HCT116 (cell line): Measurements from ENCODE around the gene NSFL1C. TPM values are rescaled to one million over a fixed set of nuclear protein-coding genes. Genes with fewer than 3 reads are reported as not detected.

Experiments used
- ATAC-seq: fragments of 200-7000 bp; cut with Tn5 transposase; 2 replicates; pipeline ENCODE4 v1.9.1; 2020; ENCODE audit warnings: mild to moderate bottlenecking, moderate library complexity
- BruUV-seq: library from RNA; stranded (reverse); fragments of 400-500 nt; replicated peaks from 2 replicates; lab custom pipeline; 2021; lab: Mats Ljungman, UMichigan
- CTCF ChIA-PET: fragments of 300-600 bp; sonication (Branson Sonifier 250); formaldehyde crosslinking; loops from one replicate; lab custom pipeline; 2021; ENCODE audit warnings: antibody characterized with exemption; lab: Charles Lee
- POLR2A ChIA-PET: fragments of 300-600, 350-600 bp; sonication (Branson Sonifier 250); formaldehyde crosslinking; loops from one replicate; lab custom pipeline; 2021; ENCODE audit warnings: antibody characterized with exemption; lab: Charles Lee
- RAD21 ChIA-PET, 2 experiments: fragments of 300-600 bp; sonication (Branson Sonifier 250); formaldehyde crosslinking; loops; one replicate each; lab custom pipeline; 2023; ENCODE audit warnings: low total read pairs in 2 of 2; ENCODE audit not compliant: uncharacterized antibody in 2 of 2, unreplicated experiment in 2 of 2, low non-redundant PET in 1 of 2; lab: Charles Lee
- DNase-seq: peaks from one replicate; pipeline ENCODE4 v3.0.0-alpha.2; 2010; ENCODE audit warnings: low read depth, low spot score
- H2AFZ ChIP-seq: fragments of 200-600 bp; shearing (Covaris generic), sonication (generic); 2 replicates; pipeline ENCODE4 v1.6.1; 2017; ENCODE audit warnings: low read depth, mixed run types, mixed read lengths, antibody characterized with exemption, low read length; ENCODE audit not compliant: poor library complexity, severe bottlenecking
- H3K27ac ChIP-seq: 2 replicates; pipeline ENCODE4 v1.5.1; 2012; ENCODE audit warnings: low read depth, low read length
- H3K27me3 ChIP-seq: fragments of 200-600 bp; sonication (generic); 2 replicates; pipeline ENCODE4 v1.6.1; 2016; ENCODE audit warnings: mixed run types, low read length, mixed read lengths; ENCODE audit not compliant: insufficient read depth
- H3K36me3 ChIP-seq, 2 experiments: fragments of 200-500 bp in 1 of 2; fragments of 200-600 bp in 1 of 2; sonication (Bioruptor generic) in 1 of 2; sonication (generic) in 1 of 2; 2 replicates each; pipeline versions ENCODE4 v1.5.1 to v1.6.1; 2014 to 2016; ENCODE audit warnings: low read length in 2 of 2, inconsistent platforms in 1 of 2, mixed read lengths in 1 of 2, mixed run types in 1 of 2; ENCODE audit not compliant: insufficient read depth in 2 of 2, control insufficient read depth in 1 of 2
- H3K4me1 ChIP-seq, 2 experiments: fragments of 200-600 bp in 1 of 2; sonication (generic) in 1 of 2; 2 replicates each; pipeline versions ENCODE4 v1.5.1 to v1.6.1; 2012 to 2017; ENCODE audit warnings: low read length in 2 of 2, inconsistent platforms in 1 of 2, mild to moderate bottlenecking in 1 of 2, mixed read lengths in 1 of 2, mixed run types in 1 of 2, moderate library complexity in 1 of 2; ENCODE audit not compliant: insufficient read depth in 2 of 2, control insufficient read depth in 1 of 2
- H3K4me2 ChIP-seq: fragments of 200-600 bp; sonication (generic); 2 replicates; pipeline ENCODE4 v1.6.1; 2017; ENCODE audit warnings: mixed run types, low read length, mixed read lengths
- H3K4me3 ChIP-seq, 2 experiments: fragments of 200-600 bp in 1 of 2; sonication (generic) in 1 of 2; replicated peaks in 1 of 2; 2 replicates each; pipeline ENCODE4 v1.5.1; 2011 to 2016; ENCODE audit warnings: low read length in 2 of 2, control low read depth in 1 of 2, low read depth in 1 of 2, mild to moderate bottlenecking in 1 of 2, mixed read lengths in 1 of 2, mixed run types in 1 of 2
- H3K79me2 ChIP-seq: fragments of 200-600 bp; sonication (generic); 2 replicates; pipeline ENCODE4 v1.6.1; 2017; ENCODE audit warnings: mild to moderate bottlenecking, mixed run types, low read length, moderate library complexity, mixed read lengths; ENCODE audit not compliant: insufficient read depth
- H3K9ac ChIP-seq: fragments of 200-600 bp; sonication (generic); 2 replicates; pipeline ENCODE4 v1.6.1; 2016; ENCODE audit warnings: low read length, mixed read lengths
- H3K9me2 ChIP-seq: fragments of 200-600 bp; sonication (generic), shearing (Covaris generic); 2 replicates; pipeline ENCODE4 v1.6.1; 2017; ENCODE audit warnings: mixed run types, mild to moderate bottlenecking, moderate library complexity; ENCODE audit not compliant: insufficient read depth
- H3K9me3 ChIP-seq, 2 experiments: fragments of 200-500 bp in 1 of 2; fragments of 200-600 bp in 1 of 2; sonication (Bioruptor generic) in 1 of 2; sonication (generic) in 1 of 2; 2 replicates each; pipeline ENCODE4 v1.6.1; 2014 to 2017; ENCODE audit warnings: low read length in 2 of 2, mixed read lengths in 2 of 2, inconsistent platforms in 1 of 2, low read depth in 1 of 2, mild to moderate bottlenecking in 1 of 2, mixed run types in 1 of 2, moderate library complexity in 1 of 2; ENCODE audit not compliant: control insufficient read depth in 1 of 2, insufficient read depth in 1 of 2
- H4K20me1 ChIP-seq: fragments of 200-600 bp; sonication (generic), shearing (Covaris generic); 2 replicates; pipeline ENCODE4 v1.6.1; 2017; ENCODE audit warnings: mixed run types, mild to moderate bottlenecking, moderate library complexity; ENCODE audit not compliant: insufficient read depth
- ATF3 ChIP-seq: IDR thresholded peaks from 2 replicates; pipeline ENCODE4 v1.6.1; 2012
- CBX3 ChIP-seq: IDR thresholded peaks from 2 replicates; pipeline ENCODE4 v1.6.1; 2012; ENCODE audit warnings: low read depth
- CEBPB ChIP-seq: IDR thresholded peaks from 2 replicates; pipeline ENCODE4 v1.6.1; 2012; ENCODE audit warnings: low read depth
- CTCF ChIP-seq, 3 experiments: fragments of 200-600 bp in 1 of 3; sonication (generic) in 1 of 3; IDR thresholded peaks in 2 of 3; conservative IDR thresholded peaks in 1 of 3; 2 replicates each; pipeline ENCODE4 v1.5.1; 2012 to 2017; ENCODE audit warnings: low read depth in 2 of 3, low read length in 2 of 3, antibody characterized with exemption in 1 of 3, borderline replicate concordance in 1 of 3, control low read depth in 1 of 3, mild to moderate bottlenecking in 1 of 3, mixed read lengths in 1 of 3, mixed run types in 1 of 3, moderate library complexity in 1 of 3; ENCODE audit not compliant: insufficient read depth in 1 of 3
- EZH2 ChIP-seq: fragments of 200-600 bp; sonication (generic); IDR thresholded peaks from 2 replicates; pipeline ENCODE4 v1.6.1; 2017; ENCODE audit warnings: antibody characterized with exemption, mixed run types
- EZH2phosphoT487 ChIP-seq: fragments of 200-600 bp; IDR thresholded peaks from 2 replicates; pipeline ENCODE4 v1.6.1; 2018; ENCODE audit warnings: antibody characterized with exemption, borderline replicate concordance
- FOSL1 ChIP-seq: IDR thresholded peaks from 2 replicates; pipeline ENCODE4 v1.6.1; 2012; ENCODE audit warnings: low read depth
- JUND ChIP-seq: IDR thresholded peaks from 2 replicates; pipeline ENCODE4 v1.6.1; 2012
- POLR2AphosphoS5 ChIP-seq: IDR thresholded peaks from 2 replicates; pipeline ENCODE4 v1.6.1; 2011; ENCODE audit warnings: mild to moderate bottlenecking, low read depth, low read length, moderate library complexity
- SIN3A ChIP-seq: IDR thresholded peaks from 2 replicates; pipeline ENCODE4 v1.6.1; 2012; ENCODE audit warnings: low read depth
- ZNF274 ChIP-seq: fragments of 200-500 bp; sonication (Bioruptor generic); IDR thresholded peaks from 2 replicates; pipeline ENCODE4 v1.6.1; 2014; ENCODE audit warnings: mild to moderate bottlenecking, low read depth, low read length, inconsistent platforms
- intact Hi-C: fragments of 100-400 bp; cut with micrococcal nuclease; formaldehyde crosslinking; loops from 2 replicates; pipeline ENCODE4 v1.10.0; 2022
- total RNA-seq: library from RNA; stranded (reverse); gene quantifications from one replicate; pipeline ENCODE4 v1.2.1, GENCODE V29; 2021; ENCODE audit not compliant: unreplicated experiment

The NSFL1C gene
- total RNA-seq, 1 experiment from 2014 or later, result 93.4 TPM

- H3K9ac ChIP-seq, result no peak overlapping the region
- no TSS peak for BruUV-seq
- no peak overlapping the region for H3K4me3 ChIP-seq
- no peaks in the 10 kb centered on the region for H4K20me1 ChIP-seq
- H3K4me1 ChIP-seq, result no peaks in the 10 kb centered on the region
- TF ChIP-seq SIN3A (no peak), FOSL1 (no peak), POLR2AphosphoS5 (no peak), ZNF274 (no peak), CTCF (IDR thresholded peaks at IDR 0.05 in 2 of 3, conservative IDR thresholded peaks at IDR 0.05 in 1 of 3; ENCODE audit: borderline replicate concordance in 1 of 3, insufficient read depth in 1 of 3, low read depth in 2 of 3, low read length in 2 of 3) (no peak), EZH2phosphoT487 (no peak), CBX3 (no peak), EZH2 (no peak), JUND (no peak), ATF3 (no peak), CEBPB (no peak)
- TF ChIP-seq, all 23 proteins: peak for 0
- ChIA-PET RAD21 (no interaction called here), CTCF (interaction anchor here (1.6 to 2.2 kb wide), 2 partner anchors 10 to 11 kb away, joined by 11 to 12 read pairs; no protein-coding TSS in a partner anchor), POLR2A (no interaction called here)
- H3K27me3 ChIP-seq, result no peaks in the 10 kb centered on the region
- DNase-seq (no peak), ATAC-seq (no peak)
- no peaks in the 10 kb centered on the region for H3K9me3 ChIP-seq
- H3K9me2 ChIP-seq, result no peaks in the 10 kb centered on the region
- H3K4me2 ChIP-seq, result no peak overlapping the region
- intact Hi-C loops, result no loop called here
- no peak overlapping the region for H3K27ac ChIP-seq
- H2AFZ ChIP-seq, result no peak overlapping the region
- peaks cover 82 to 84% of the 10 kb centered on the region in 2 experiments for H3K36me3 ChIP-seq
- H3K79me2 ChIP-seq, result no peaks in the 10 kb centered on the region
Measured at GRCh38 chr20:1448081-1448620, 18.5 kb downstream of the NSFL1C start.
